GM21576 (cell line): ENCODE data around the gene NUP35.
"Not testable (repeated sequence)": the region's sequence is repeated elsewhere in the genome, so short reads cannot be mapped to it uniquely, and the experiment has no call there.

Source experiments
- ATAC-seq: cut with Tn5 transposase; IDR thresholded peaks from one replicate; pipeline ENCODE4 v1.9.1; 2021; ENCODE audit warnings: mild to moderate bottlenecking, moderate library complexity; ENCODE audit not compliant: unreplicated experiment

NUP35 gene

DNA sequence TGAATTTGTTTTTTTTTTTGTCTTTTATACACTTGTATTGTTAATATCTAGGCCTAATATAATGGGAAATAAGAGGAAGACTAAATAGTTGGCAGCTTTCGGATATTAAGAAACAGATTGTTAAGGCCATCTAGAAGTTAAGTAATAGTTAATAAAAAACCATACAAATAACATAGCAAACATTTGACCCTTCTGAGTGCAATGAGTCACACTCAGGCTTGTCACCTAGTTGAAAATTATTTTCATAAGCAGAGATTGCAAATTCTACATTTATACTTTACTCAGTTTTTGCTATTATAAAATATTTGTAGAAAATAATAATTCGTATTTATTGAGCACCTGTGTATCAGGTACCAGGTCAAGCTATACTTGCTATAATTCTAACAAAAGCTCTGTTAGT is 2.4 kb downstream of the NUP35 start:
- no peak for ATAC-seq

DNA sequence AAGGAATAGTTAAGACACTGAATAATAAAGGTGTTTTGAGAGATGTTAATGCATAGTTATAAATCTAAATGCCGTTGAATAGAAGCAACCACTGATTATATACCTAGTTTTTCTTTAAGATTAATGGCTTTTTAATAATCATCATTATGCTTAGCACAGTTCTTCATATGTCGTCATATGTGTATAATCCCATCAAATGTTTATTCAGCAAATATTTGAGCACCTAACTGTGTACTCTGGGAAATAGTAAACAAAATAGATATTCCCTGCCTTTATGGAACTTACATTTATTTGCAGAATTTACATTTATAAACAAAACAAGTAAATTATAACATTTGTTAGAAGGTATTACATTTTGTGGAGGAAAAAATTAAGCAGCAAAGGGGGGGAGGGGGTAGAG is 9.8 kb downstream of the NUP35 start:
- no peak for ATAC-seq

DNA sequence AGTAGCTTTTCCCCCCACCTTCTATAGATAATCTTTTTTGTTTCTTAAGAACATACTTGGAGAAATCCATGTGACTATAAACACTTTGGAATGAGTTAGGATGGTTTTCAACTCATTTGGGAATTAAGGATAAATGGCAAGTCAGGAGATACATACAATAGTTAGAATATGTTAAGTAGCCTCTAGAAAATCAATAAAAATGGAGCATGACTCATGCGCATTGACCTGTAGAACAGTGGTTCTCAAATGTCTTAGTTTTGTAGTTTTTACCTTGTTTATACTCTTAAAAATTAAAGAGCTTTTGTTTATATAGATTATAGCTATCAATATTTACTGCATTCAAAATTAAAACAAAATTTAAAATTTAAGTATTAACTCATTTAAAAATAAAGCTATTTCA is 24.7 kb downstream of the NUP35 start:
- ATAC-seq, result no peak

DNA sequence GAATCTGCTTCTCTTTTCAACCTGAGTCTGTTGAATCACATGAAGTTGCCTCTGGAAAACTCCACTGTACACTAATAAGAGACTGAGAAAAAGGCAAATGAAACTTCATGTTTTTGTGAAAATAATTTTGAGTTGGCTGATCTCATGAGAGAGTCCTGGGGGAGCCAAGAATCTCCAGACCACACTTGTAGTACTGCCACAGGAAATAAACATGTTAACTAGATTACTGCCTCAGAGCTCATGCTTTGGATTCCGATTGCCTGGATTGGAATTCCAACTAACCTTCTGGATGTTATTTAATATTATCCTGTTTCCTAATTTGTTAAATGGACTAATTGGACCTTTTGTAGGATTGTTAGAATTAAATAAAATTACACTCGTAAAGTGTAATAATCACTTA is 25.2 kb downstream of the NUP35 start:
- no peak for ATAC-seq

DNA sequence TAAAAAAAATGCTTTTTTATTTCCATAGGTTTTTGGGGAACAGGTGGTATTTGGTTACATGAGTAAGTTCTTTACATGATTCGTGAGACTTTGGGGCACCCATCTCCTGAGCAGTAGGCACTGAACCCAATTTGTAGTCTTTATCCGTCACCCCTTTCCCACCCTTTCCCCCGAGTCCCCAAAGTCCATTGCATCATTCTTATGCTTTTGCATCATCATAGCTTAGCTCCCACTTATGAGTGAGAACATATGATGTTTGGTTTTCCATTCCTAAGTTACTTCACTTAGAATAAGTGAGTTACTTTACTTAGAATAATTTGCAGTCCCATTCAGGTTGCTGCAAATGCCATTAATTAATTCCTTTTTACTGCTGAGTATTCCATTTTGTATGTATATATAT is 28.0 kb downstream of the NUP35 start:
- not testable (repeated sequence) for ATAC-seq

DNA sequence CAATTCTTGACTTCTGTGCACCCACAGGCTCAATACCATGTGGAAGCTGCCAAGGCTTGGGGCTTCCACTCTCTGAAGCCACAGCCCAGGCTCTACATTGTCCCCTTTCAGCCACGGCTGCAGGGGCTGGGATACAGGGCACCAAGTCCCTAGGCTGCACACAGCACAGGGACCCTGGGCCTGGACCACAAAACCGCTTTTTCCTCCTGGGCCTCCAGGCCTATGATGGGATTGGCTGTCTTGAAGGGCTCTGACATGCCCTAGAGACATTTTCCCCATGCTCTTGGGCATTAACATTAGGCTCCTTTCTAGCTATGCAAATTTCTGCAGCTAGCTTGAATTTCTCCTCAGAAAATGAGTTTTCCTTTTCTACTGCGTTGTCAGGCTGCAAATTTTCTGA is 29.7 kb downstream of the NUP35 start:
- no peak for ATAC-seq

DNA sequence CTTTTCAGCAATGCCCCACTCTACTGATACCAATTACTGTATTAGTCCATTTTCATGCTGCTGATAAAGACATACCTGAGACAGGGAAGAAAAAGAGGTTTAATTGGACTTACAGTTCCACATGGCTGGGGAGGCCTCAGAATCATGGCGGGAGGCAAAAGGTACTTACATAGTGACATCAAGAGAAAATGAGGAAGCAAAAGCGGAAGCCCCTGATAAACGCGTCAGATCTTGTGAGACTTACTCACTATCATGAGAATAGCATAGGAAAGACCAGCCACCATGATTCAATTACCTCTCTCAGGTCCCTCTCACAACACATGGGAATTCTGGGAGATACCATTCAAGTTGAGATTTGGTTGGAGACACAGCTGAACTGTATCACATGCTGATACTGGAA is 30.5 kb downstream of the NUP35 start:
- ATAC-seq, result not testable (repeated sequence)

DNA sequence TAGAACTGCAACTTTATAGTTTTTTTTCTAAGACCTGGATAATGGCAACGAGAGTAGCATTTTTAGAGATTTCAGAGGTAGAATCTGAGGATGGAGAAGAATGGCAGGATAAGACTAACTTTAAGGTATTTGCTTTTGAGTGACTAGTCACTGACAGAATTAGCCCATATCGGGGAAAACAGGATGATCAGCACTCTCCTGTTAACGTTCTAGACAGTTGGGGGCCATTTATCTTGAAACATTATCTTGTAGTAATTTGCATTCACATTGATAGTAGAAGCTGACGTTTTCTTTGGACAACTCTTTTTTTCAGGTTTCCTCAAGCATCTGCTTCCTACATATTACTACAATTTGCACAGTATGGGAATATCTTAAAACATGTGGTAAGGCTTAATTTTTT is 32.9 kb downstream of the NUP35 start:
- no peak for ATAC-seq

DNA sequence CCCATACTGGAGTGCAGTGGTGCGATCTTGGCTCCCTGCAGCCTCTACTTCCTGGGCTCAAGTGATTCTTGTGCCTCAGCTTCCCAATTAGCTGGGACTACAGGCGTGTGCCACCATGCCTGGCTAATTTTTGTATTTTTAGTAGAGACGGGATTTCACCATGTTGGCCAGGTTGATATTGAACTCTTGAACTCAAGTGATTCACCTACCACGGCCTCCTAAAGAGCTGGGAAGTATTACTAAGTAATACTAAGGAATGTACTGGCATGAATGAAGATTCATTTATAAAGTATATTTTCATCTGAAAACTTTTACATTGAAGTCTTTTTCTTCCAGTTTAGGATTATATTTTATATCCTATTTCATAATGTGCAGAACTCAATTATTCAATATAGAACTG is 38.1 kb downstream of the NUP35 start:
- ATAC-seq, result no peak

DNA sequence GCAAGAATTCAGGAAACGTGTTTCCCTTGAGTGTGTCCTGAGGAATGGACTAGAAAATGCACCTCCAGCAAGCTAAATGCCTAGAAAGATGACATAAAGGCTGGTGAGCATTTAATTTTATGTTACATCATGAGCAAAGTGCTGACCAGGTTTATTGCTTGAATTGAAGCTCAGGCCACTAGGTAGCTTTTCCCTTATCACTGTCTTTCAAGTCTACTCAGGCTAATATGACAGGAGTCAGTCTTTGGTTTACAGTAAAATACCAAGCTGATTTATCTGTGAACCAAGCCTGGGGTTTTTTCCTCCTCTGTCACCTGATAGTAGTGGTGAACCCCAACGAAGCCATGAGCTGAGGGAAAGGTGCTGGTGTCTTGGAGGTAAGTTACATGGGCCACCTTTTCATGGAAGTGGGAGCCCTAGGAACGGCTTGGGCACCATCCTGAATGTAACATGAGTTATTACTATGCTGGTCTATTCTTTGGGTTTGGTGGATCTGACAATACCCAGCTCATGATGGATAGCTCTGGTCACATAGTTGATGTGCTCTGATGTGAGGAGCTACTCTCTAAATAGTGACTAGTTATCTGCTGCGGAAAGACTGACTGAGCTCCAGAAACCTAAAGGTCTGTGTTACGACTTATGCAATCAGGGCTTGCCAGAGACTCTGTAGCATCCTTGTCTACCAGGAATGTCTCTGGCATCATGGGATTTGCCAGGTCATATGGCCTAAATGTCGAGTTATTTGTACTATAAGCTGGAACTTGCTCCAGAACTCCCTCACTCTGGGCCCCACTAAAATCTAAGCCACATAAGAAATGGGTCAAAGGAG is 39.8 kb downstream of the NUP35 start:
- no peak for ATAC-seq

DNA sequence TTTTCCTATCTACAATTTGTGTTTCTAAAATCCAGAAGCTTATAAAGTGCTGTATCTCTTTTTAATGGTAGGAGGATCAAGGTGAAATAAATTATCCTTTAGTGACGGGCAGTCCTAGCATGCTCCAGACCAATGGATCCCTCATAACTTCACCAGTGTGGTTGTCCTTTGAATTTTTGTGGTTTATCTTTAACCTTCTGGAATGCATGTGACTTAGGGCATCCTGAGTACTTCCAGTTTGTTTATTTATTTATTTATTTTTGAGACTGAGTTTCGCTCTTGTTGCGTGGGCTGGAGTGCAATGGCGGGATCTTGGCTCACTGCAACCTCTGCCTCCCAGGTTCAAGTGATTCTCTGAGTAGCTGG is 40.4 kb downstream of the NUP35 start:
- ATAC-seq, result no peak

DNA sequence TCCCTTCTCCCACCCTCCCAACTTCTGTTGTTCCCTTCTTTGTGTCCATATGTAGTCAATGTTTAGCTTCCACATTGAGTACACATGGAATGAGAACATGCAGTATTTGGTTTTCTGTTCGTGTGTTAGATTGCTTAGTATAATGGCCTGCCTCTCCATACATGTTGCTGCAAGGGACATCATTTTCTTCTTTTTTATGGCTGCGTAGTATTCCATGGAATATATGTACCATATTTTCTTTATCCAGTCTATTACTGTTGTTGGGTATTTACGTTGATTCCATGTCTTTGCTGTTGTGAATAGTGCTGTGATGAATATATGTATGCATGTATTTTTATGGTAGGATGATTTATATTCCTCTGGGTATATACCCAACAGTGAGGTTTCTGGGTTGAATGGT is 42.0 kb downstream of the NUP35 start:
- ATAC-seq, result no peak

DNA sequence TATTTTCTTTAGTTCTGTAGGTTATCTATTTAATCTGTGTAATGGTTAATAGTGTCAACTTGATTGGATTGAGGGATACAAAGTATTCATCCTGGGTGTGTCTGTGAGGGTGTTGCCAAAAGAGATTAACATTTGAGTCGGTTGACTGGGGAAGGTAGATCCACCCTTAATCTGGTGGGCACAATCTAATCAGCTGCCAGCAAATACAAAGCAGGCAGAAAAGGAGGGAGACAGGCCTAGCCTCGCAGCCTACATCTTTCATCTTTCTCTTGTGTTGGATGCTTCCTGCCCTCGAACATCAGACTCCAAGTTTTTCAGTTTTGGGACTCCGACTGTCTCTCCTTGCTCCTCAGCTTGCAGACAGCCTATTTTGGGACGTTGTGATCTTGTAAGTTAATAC is 42.7 kb downstream of the NUP35 start:
- not testable (repeated sequence) for ATAC-seq

DNA sequence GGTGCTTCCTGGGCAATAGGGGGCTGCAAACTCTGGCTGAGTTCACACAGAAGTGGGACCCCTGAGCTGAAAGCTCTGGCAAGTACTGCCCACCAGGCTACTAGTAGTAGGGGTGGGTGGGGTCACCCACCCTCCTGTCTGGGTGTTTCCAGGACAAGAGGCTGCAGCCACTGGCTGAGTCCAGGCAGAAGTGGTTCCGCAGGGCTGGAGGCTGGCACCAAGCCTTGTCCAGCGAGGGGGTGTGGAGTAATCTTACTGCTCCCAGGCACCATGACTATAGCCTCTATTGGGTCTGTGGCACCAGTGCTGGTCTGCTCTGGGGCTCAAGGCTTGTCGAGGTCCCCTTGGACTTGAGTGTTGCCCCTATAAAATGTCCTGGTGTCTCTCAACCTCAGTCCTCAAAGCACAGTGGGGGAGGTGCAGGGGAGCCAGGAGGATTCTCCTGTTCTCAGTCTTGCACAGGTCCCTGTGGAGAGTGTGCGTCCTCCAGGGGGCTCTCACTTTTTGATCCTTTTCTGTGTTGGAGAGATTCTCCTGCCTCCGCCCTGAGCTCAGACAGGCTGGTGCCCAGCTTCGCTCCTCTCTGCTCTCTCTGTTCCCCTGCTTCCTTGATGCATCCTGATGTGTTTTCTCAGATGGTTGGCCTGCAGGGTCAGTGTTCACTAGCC is 48.1 kb downstream of the NUP35 start:
- no peak for ATAC-seq

DNA sequence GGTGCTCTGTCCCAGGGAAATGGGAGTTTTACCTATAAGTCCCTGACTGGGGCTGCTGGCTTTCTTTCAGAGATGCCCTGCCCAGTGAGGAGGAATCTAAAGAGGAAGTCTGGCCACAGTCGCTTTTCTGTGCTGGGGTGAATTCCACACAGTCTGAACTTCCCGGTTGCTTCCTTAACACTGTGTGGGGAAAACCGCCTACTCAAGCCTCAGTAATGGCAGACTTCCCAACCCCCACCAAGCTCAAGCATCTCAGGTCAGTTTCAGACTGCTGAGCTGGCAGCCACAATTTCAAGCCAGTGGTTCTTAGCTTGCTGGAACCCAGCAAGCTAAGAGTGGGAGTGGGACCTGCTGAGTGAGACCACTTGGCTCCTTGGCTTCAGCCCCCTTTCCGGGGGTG is 54.9 kb downstream of the NUP35 start:
- ATAC-seq, result no peak

DNA sequence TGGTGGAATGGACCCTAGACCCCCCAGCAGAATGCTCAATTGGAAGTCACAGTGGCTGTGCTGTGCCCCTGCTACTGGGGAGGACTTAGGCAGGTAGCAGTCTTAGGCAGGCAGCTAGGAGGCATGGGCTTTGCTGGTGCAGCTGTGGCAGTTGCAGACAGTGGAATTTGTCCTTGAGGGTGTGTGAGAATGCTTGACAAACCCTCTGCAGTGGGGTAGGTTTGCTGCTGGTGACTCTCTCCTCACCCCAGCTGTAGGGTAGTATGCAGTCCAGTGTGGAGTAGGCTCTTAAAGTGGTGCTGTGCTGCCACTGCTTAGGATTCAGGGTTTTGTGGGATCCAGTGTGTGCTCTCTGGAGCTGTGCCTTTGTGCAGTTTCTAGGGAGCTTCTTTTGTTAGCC is 61.3 kb downstream of the NUP35 start:
- no peak for ATAC-seq

DNA sequence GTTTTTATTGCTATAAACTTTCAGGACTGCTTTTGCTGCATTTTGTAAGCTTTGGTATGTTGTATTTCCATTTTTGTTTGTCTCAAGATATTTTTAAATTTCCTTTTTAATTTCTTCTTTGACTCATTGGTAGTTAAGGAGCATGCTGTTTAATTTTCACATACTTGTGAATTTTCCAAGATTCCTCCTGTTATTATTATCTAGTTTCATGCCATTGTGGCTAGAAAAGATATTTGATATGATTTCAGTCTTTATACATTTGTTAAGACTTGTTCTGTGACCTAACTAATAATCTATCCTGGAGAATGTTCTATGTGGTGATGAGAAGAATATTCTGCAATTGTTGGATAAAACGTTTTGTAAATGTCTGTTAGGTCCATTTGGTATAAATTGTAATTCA is 62.1 kb downstream of the NUP35 start:
- ATAC-seq, result no peak

DNA sequence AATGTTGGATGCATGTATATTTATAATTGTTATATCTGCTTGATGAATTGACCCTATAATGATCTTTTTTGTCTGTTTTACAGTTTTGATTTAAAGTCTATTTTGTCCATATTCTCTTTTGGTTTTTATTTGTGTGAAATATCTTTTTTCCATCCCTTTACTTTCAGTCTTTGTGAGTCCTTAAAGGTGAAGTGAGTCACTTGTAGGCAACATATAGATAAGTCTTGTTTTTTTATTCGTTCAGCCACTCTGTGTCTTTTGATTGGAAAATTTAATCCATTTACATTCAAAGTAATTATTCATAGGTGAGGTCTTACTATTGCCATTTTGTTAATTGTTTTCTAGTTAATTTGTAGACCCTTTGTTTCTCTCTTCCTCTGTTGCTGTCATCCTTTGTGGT is 62.5 kb downstream of the NUP35 start:
- ATAC-seq, result no peak

DNA sequence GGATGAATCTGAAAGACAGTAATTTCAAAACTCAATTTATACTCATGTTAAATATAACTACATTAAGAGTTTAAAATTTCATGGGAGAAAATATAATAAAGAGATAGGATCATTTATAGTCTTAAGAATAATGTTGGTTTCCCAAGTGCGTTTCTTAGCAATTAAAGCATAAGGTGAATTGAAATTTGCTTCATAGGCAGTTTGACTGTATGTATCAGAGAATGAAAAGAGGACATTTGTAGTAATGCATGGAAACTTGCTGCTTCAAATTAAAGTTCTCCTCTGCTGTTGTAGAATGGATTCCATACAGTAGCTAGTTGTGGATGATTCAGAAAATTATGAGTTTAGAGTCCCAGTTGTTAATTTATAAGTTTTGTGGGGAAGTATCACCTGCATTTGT is 68.1 kb downstream of the NUP35 start:
- ATAC-seq, result no peak

DNA sequence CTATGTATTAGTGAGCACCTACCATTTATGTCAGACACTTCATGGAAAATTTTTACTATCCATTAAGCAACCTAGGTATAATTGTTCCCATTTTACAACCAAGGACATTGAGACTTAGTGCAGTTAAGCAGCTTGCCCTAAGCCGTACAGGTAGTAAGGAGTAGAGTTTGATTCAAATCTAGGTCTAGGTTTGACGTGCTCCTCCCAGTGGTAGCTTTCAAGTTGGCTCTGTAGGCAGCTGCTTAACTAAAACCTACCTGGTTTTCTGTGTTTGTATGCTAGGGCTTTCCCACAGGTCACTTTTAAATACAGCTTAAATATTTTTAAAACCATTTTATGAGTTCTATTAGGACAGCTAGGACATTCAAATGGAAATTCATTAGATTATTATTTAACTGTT is 69.7 kb downstream of the NUP35 start:
- ATAC-seq, result no peak

DNA sequence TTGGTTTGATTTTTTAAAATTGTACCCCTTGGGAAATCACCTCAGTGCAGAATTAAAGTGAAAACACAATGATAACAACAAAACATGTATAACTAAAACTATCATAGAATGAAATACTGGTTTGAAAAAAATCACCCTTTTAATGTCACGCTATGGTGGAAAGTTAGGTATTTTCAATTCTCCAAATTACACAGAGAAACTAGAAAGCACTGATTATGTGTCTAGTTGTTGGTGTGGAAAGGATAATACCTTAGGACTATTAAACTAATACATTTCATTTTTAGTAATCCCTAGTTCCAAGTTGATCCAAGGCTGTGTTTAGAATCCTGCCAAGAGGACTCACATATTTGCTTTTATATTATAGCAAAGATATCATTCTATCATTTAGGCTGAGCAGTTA is 71.2 kb downstream of the NUP35 start:
- no peak for ATAC-seq

DNA sequence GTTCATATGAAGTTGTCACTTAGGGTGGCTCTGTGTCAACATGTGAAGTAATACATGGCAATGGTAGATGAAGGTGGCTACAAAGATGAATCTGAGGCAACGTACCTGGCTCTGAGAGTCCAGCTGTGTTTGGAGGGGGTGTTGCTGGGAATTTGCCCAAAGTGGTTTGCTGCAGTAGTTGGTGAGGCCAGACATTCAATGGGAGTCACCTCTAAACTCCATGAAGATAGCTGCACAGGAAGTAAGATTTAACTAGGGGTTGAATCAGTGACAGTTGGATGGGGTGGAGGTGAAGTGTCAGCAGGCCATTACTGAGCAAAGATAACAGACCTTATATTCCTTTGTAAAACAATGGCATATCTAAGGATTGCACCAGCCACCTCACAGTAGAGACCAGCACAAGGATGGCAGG is 71.8 kb downstream of the NUP35 start:
- ATAC-seq, result no peak

DNA sequence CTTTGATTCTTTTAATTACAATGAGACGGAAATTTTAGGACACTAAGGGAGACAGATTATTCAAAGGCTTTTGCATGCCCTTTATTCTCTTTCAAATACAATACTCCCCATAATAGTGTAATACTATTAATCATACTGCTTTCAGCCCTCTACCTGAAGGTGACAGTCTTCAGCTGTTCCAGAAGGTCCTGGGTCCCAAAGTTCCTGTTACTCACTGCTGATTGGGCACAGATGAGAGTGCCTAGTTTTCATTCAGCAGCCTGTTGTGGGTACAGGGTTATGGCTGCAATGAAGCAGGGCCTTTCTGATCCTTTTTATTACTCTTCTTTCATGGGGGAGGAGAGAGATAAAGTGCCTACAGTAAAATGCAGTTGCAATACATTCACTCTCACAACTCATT is 80.2 kb downstream of the NUP35 start:
- no peak for ATAC-seq
